Measurements from ENCODE around the gene PPP1R15A. TPM values are rescaled to one million over a fixed set of nuclear protein-coding genes. Genes with fewer than 3 reads are reported as not detected.

PPP1R15A gene
- total RNA-seq, 2 experiments from 2014 or later = 23.4 to 31.7 TPM

GRCh38 chr19:48833049-48833448 lies 39.2 kb upstream of the PPP1R15A start:
- Histone ChIP-seq H3K4me3 (ENCODE audit: low read depth, low read length, poor library complexity, severe bottlenecking) (no peak overlapping the region), H3K9me2 (ENCODE audit: insufficient read depth, low read length) (no peaks in the 10 kb centered on the region), H3K4me2 (ENCODE audit: low read length) (no peak overlapping the region), H3K36me3 (ENCODE audit: insufficient read depth, low read length) (no peaks in the 10 kb centered on the region), H3K27ac (ENCODE audit: low read depth, low read length, poor library complexity, severe bottlenecking) (no peak overlapping the region), H3K79me2 (ENCODE audit: insufficient read depth, low read depth, low read length) (no peaks in the 10 kb centered on the region), H3K4me1 (ENCODE audit: insufficient read depth, low read length, poor library complexity, severe bottlenecking) (peaks cover 20% of the 10 kb centered on the region), H4K20me1 (ENCODE audit: insufficient read depth, low read length) (no peaks in the 10 kb centered on the region), H2AFZ (ENCODE audit: low read length) (no peak overlapping the region), H3K9me3 (ENCODE audit: low read length) (no peaks in the 10 kb centered on the region)
- no peak for DNase-seq (ENCODE audit: low spot score)
- POLR2A ChIA-PET = interaction anchor here (0.9 kb wide), 1 partner anchor 21 kb away, joined by 3 read pairs; no protein-coding TSS in a partner anchor
- BruUV-seq (replicated peaks) = no TSS peak
- intact Hi-C loops (cut with micrococcal nuclease; ENCODE audit: unreplicated experiment) = no loop called here
- CTCF ChIA-PET (ENCODE audit: unreplicated experiment) = no interaction called here
- TF ChIP-seq EZH2phosphoT487 (IDR thresholded peaks at IDR 0.05; ENCODE audit: borderline replicate concordance, low read depth, low read length) (no peak), CTCF (conservative IDR thresholded peaks at IDR 0.05; ENCODE audit: low read length) (no peak)

- H3K79me2 ChIP-seq (ENCODE audit: insufficient read depth, low read depth, low read length) = no peaks in the 10 kb centered on the region
- no TSS peak for BruUV-seq (replicated peaks)
- POLR2A ChIA-PET = interaction anchor here (0.9 kb wide), 1 partner anchor 22 kb away, joined by 3 read pairs; no protein-coding TSS in a partner anchor
- intact Hi-C loops (cut with micrococcal nuclease; ENCODE audit: unreplicated experiment) = no loop called here
- H3K9me3 ChIP-seq (ENCODE audit: low read length) = no peaks in the 10 kb centered on the region
- H3K4me2 ChIP-seq (ENCODE audit: low read length) = no peak overlapping the region
- no peak overlapping the region for H3K27ac ChIP-seq (ENCODE audit: low read depth, low read length, poor library complexity, severe bottlenecking)
- H2AFZ ChIP-seq (ENCODE audit: low read length) = no peak overlapping the region
- TF ChIP-seq CTCF (conservative IDR thresholded peaks at IDR 0.05; ENCODE audit: low read length) (no peak), EZH2phosphoT487 (IDR thresholded peaks at IDR 0.05; ENCODE audit: borderline replicate concordance, low read depth, low read length) (no peak)
- H4K20me1 ChIP-seq (ENCODE audit: insufficient read depth, low read length) = no peaks in the 10 kb centered on the region
- H3K36me3 ChIP-seq (ENCODE audit: insufficient read depth, low read length) = no peaks in the 10 kb centered on the region
- no peak overlapping the region for H3K4me3 ChIP-seq (ENCODE audit: low read depth, low read length, poor library complexity, severe bottlenecking)
- CTCF ChIA-PET (ENCODE audit: unreplicated experiment) = no interaction called here
- DNase-seq (ENCODE audit: low spot score) = no peak
- H3K4me1 ChIP-seq (ENCODE audit: insufficient read depth, low read length, poor library complexity, severe bottlenecking) = peaks cover 20% of the 10 kb centered on the region
- H3K9me2 ChIP-seq (ENCODE audit: insufficient read depth, low read length) = no peaks in the 10 kb centered on the region
Measured at GRCh38 chr19:48833977-48834376, 38.2 kb upstream of the PPP1R15A start.

DNA sequence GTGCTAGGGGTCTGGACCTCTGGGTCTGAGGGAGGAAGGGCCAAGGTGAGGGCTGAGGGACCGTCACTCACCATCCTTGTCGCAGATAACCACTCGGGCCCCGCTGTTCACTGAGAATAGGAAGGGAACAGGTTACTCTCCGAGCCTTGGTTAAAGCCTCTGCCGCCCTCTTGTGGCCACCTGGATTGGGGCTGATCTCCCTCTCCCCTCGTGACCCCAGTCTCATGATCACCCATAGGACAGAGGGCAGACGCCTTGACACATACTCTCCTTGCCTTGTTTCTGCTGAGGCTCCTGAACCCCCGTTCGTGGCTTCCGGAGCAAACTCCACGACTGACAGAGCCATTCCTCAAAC lies 36.5 kb upstream of the PPP1R15A start:
- Histone ChIP-seq H3K79me2 (ENCODE audit: insufficient read depth, low read depth, low read length) (no peaks in the 10 kb centered on the region), H3K27ac (ENCODE audit: low read depth, low read length, poor library complexity, severe bottlenecking) (peak overlapping the region; percentile 37), H3K4me2 (ENCODE audit: low read length) (peak overlapping the region; percentile 84), H3K4me3 (ENCODE audit: low read depth, low read length, poor library complexity, severe bottlenecking) (peak overlapping the region; percentile 66), H3K9me3 (ENCODE audit: low read length) (no peaks in the 10 kb centered on the region), H4K20me1 (ENCODE audit: insufficient read depth, low read length) (no peaks in the 10 kb centered on the region), H2AFZ (ENCODE audit: low read length) (peak overlapping the region; percentile 61), H3K36me3 (ENCODE audit: insufficient read depth, low read length) (no peaks in the 10 kb centered on the region), H3K9me2 (ENCODE audit: insufficient read depth, low read length) (no peaks in the 10 kb centered on the region), H3K4me1 (ENCODE audit: insufficient read depth, low read length, poor library complexity, severe bottlenecking) (peaks cover 20% of the 10 kb centered on the region)
- DNase-seq (ENCODE audit: low spot score) = peak; percentile 94
- TF ChIP-seq EZH2phosphoT487 (IDR thresholded peaks at IDR 0.05; ENCODE audit: borderline replicate concordance, low read depth, low read length) (no peak), CTCF (conservative IDR thresholded peaks at IDR 0.05; ENCODE audit: low read length) (peak; percentile 89)
- BruUV-seq (replicated peaks) = no TSS peak
- ChIA-PET POLR2A (interaction anchor here (0.6 to 2.2 kb wide), 2 partner anchors 30 to 40 kb away, joined by 3 to 6 read pairs; no protein-coding TSS in a partner anchor), CTCF (ENCODE audit: unreplicated experiment) (interaction anchor here (0.7 to 1.2 kb wide), 2 partner anchors 19 to 135 kb away, joined by 3 read pairs; no protein-coding TSS in a partner anchor)
- intact Hi-C loops (cut with micrococcal nuclease; ENCODE audit: unreplicated experiment) = loop anchor here (1.0 kb wide), 2 partner anchors 40 to 47 kb away; no protein-coding TSS in a partner anchor
